ENCODE results near the gene RERE.

The RERE gene

DNA sequence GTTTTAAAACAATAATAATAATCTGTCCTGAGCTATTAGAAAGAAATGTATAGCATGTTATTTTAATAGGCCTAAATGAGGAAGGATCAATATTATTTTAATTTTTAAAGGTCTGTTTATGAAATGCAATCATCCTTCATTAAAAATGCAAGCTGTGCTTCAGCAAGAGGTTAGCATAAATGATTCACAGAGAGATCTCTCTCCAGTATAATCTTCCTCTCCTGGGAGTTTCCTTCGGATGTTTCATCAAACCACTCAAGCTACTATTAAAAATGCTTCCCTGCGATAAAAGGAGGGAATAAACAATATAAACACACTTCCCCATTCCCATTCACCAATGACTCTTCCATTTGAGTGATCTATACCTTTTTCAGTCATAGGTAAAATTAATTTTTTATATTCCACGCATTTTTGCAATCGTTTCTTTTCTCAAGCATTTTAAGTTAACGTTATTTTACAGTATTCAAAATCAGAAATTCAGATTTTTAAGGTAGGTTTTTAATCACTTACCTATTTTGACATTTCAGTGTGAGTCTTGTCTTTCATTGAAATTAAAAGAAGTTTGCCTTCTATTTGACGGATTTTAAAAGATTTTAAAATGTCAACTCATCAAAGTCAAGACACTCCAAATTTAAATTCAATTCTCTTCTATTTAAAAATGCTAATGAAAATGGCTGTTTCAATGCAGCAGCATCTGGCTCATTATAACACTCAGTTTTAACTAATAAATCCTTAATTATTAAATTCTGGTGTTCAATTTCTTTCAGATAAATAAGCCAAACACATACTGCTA is 64.3 kb downstream of the RERE start:
- TF ChIP-seq, protein P1, sequence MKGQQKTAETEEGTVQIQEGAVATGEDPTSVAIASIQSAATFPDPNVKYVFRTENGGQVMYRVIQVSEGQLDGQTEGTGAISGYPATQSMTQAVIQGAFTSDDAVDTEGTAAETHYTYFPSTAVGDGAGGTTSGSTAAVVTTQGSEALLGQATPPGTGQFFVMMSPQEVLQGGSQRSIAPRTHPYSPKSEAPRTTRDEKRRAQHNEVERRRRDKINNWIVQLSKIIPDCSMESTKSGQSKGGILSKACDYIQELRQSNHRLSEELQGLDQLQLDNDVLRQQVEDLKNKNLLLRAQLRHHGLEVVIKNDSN (IDR thresholded peaks at IDR 0.05) = no peak
- no peak for TF ChIP-seq EGR1 (IDR thresholded peaks at IDR 0.05)
- TF ChIP-seq YY1 (IDR thresholded peaks at IDR 0.05; ENCODE audit: low read depth) = no peak

DNA sequence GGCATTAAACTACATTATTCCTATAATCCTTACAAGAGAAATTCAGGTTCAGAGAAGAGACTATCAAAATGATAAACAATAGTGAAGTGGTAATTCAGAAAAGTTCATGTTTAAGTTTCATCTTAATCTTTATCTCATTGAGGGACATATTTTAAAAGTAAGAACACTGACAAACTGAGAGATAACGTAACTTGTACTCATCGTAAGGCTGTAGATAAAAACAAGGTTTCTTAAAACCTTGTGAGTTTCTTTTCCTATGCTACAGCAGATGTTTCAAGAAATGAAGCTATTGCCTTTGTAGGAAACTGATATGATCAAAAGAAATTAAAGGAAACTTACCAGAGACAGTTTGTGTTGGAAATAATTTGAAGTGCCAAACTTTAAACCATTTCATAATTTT is 65.0 kb downstream of the RERE start:
- TF ChIP-seq NFIC (IDR thresholded peaks at IDR 0.05) (no peak), RAD21 (IDR thresholded peaks at IDR 0.05; ENCODE audit: low read depth) (no peak), TCF12 (IDR thresholded peaks at IDR 0.05; ENCODE audit: low read depth) (no peak), EP300 (IDR thresholded peaks at IDR 0.05; ENCODE audit: borderline replicate concordance) (no peak), CEBPB (IDR thresholded peaks at IDR 0.05) (no peak), EGR1 (IDR thresholded peaks at IDR 0.05) (no peak), TEAD4 (IDR thresholded peaks at IDR 0.05) (no peak), ZBTB7A (IDR thresholded peaks at IDR 0.05; ENCODE audit: low read depth) (no peak)
- TF ChIP-seq, protein P2, sequence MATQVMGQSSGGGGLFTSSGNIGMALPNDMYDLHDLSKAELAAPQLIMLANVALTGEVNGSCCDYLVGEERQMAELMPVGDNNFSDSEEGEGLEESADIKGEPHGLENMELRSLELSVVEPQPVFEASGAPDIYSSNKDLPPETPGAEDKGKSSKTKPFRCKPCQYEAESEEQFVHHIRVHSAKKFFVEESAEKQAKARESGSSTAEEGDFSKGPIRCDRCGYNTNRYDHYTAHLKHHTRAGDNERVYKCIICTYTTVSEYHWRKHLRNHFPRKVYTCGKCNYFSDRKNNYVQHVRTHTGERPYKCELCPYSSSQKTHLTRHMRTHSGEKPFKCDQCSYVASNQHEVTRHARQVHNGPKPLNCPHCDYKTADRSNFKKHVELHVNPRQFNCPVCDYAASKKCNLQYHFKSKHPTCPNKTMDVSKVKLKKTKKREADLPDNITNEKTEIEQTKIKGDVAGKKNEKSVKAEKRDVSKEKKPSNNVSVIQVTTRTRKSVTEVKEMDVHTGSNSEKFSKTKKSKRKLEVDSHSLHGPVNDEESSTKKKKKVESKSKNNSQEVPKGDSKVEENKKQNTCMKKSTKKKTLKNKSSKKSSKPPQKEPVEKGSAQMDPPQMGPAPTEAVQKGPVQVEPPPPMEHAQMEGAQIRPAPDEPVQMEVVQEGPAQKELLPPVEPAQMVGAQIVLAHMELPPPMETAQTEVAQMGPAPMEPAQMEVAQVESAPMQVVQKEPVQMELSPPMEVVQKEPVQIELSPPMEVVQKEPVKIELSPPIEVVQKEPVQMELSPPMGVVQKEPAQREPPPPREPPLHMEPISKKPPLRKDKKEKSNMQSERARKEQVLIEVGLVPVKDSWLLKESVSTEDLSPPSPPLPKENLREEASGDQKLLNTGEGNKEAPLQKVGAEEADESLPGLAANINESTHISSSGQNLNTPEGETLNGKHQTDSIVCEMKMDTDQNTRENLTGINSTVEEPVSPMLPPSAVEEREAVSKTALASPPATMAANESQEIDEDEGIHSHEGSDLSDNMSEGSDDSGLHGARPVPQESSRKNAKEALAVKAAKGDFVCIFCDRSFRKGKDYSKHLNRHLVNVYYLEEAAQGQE (IDR thresholded peaks at IDR 0.05; ENCODE audit: low read depth) = no peak
- TF ChIP-seq, protein P1 (IDR thresholded peaks at IDR 0.05) = no peak
- TF ChIP-seq, protein P3, sequence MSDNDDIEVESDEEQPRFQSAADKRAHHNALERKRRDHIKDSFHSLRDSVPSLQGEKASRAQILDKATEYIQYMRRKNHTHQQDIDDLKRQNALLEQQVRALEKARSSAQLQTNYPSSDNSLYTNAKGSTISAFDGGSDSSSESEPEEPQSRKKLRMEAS (IDR thresholded peaks at IDR 0.05) = no peak

DNA sequence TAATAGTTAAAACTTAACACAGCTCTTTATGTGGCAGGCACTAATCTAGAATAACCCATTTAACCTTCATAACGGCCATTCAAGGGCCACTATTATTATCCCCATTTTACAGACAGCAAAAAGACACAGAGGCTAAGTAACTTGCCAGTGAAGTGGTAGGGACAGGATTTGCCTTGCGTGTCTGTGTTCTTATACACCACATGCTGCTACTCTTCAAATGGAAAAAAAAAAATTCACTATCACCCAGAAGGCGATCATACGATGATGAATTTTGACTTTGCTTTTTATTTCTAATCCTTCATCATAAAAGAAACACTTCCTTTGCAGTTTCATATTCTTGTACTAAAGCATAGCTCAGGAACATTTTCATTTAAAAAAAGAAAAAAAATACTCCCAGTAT is 65.5 kb downstream of the RERE start:
- no peak for TF ChIP-seq TEAD4 (IDR thresholded peaks at IDR 0.05)
- no peak for TF ChIP-seq YY1 (IDR thresholded peaks at IDR 0.05; ENCODE audit: low read depth)
- TF ChIP-seq, protein P1 (IDR thresholded peaks at IDR 0.05) = no peak
- no peak for TF ChIP-seq FOXM1 (IDR thresholded peaks at IDR 0.05; ENCODE audit: borderline replicate concordance, low read depth)
- TF ChIP-seq NFIC (IDR thresholded peaks at IDR 0.05) = no peak
- no peak for TF ChIP-seq CREB1 (IDR thresholded peaks at IDR 0.05; ENCODE audit: low read depth)
- TF ChIP-seq, protein P2 (IDR thresholded peaks at IDR 0.05; ENCODE audit: low read depth) = no peak
- TF ChIP-seq EGR1 (IDR thresholded peaks at IDR 0.05) = no peak

DNA sequence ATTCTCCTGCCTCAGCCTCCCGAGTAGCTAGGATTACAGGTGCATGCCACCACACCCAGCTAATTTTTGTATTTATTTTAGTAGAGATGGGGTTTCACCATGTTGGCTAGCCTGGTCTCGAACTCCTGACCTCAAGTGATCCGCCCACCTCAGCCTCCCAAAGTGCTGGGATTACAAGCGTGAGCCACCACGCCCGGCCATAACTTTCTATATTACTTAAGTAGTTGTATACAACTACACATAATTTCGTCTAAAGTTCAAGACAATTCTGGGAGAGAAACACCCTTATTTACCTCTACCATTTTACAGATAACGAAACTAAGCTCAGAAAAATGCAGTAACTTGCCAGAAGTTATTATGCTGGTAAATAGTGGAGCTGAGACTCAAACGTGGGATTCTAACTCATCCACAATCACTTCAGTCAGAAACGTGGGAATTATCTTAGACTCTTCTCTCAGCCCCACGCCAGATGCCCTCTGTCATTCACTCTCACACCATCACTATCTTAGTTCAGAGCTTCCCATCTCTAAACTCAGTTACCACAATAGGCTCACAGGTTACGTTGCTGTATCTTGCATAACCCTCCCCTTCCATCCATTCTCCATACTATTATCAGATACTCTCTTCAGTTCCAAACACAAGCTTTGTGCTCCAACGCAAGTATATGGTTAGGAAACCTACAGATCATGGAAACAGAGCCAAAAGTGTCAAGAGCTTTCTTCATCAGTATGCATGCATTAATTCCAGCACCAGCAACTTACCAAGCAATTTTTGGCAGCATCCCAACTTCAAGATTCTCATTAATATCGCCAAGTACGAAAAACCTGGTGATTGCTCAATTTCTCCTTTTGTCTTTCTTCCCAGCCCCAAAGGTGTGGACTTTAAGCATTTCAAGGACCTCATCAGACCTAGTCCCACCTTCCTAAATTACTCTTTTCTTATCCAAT is 69.3 kb downstream of the RERE start:
- no peak for TF ChIP-seq TAF1 (IDR thresholded peaks at IDR 0.05; ENCODE audit: low read depth)
- TF ChIP-seq RAD21 (IDR thresholded peaks at IDR 0.05; ENCODE audit: low read depth) = no peak
- TF ChIP-seq TCF12 (IDR thresholded peaks at IDR 0.05; ENCODE audit: low read depth) = no peak
- TF ChIP-seq, protein P3 (IDR thresholded peaks at IDR 0.05) = no peak
- no peak for TF ChIP-seq CEBPB (IDR thresholded peaks at IDR 0.05)
- TF ChIP-seq, protein P2 (IDR thresholded peaks at IDR 0.05; ENCODE audit: low read depth) = no peak
- no peak for TF ChIP-seq TEAD4 (IDR thresholded peaks at IDR 0.05)
- TF ChIP-seq, protein P1 (IDR thresholded peaks at IDR 0.05) = no peak
- TF ChIP-seq CREB1 (IDR thresholded peaks at IDR 0.05; ENCODE audit: low read depth) = no peak
- TF ChIP-seq FOXM1 (IDR thresholded peaks at IDR 0.05; ENCODE audit: borderline replicate concordance, low read depth) = no peak
- no peak for TF ChIP-seq NFIC (IDR thresholded peaks at IDR 0.05)
- TF ChIP-seq EP300 (IDR thresholded peaks at IDR 0.05; ENCODE audit: borderline replicate concordance) = no peak
- TF ChIP-seq ZBTB7A (IDR thresholded peaks at IDR 0.05; ENCODE audit: low read depth) = no peak
- TF ChIP-seq YY1 (IDR thresholded peaks at IDR 0.05; ENCODE audit: low read depth) = no peak
- TF ChIP-seq EGR1 (IDR thresholded peaks at IDR 0.05) = no peak

Measured in Ishikawa (cell line).